Fibroblast of lung (primary cell): Measurements from ENCODE around the gene CSF2RB. TPM values are rescaled to one million over a fixed set of nuclear protein-coding genes. Genes with fewer than 3 reads are reported as not detected.
A peak's percentile ranks its signal among the peaks of the same experiment; 100 is the strongest.

ENCODE experiments used
- DNase-seq, 2 donors: peaks; one replicate each; pipeline versions ENCODE4 v3.0.0 to v3.0.0-alpha.2; 2010; ENCODE audit warnings: low read depth in 2 of 2
- H2AFZ ChIP-seq: 2 replicates; pipeline ENCODE4 v1.5.1; 2012; ENCODE audit warnings: low read length, control low read depth, inconsistent platforms
- H3K27ac ChIP-seq: 2 replicates; pipeline ENCODE4 v1.5.1; 2011; ENCODE audit warnings: low read length, control low read depth; ENCODE audit not compliant: insufficient read depth
- H3K27me3 ChIP-seq: 2 replicates; pipeline ENCODE4 v1.5.1; 2011; ENCODE audit warnings: mild to moderate bottlenecking, low read length; ENCODE audit not compliant: control insufficient read depth, insufficient read depth
- H3K36me3 ChIP-seq: 2 replicates; pipeline ENCODE4 v1.5.1; 2011; ENCODE audit warnings: low read length; ENCODE audit not compliant: control insufficient read depth, insufficient read depth
- H3K4me1 ChIP-seq: 2 replicates; pipeline ENCODE4 v1.5.1; 2011; ENCODE audit warnings: low read length; ENCODE audit not compliant: control insufficient read depth, insufficient read depth; ENCODE audit errors: extremely low read depth
- H3K4me2 ChIP-seq: 2 replicates; pipeline ENCODE4 v1.5.1; 2011; ENCODE audit warnings: low read length, control low read depth; ENCODE audit not compliant: insufficient read depth; ENCODE audit errors: extremely low read depth
- H3K4me3 ChIP-seq, 4 experiments: fragments of 200-600 bp in 1 of 4; sonication (generic) in 1 of 4; replicated peaks in 1 of 4; 2 replicates each; pipeline ENCODE4 v1.5.1; 2011 to 2016; ENCODE audit warnings: low read length in 4 of 4, low read depth in 3 of 4, mild to moderate bottlenecking in 3 of 4, control low read depth in 2 of 4, inconsistent platforms in 1 of 4, mixed read lengths in 1 of 4; ENCODE audit not compliant: insufficient read depth in 1 of 4; ENCODE audit errors: control extremely low read depth in 1 of 4
- H3K79me2 ChIP-seq: 2 replicates; pipeline ENCODE4 v1.5.1; 2012; ENCODE audit warnings: mild to moderate bottlenecking, low read length, inconsistent platforms; ENCODE audit not compliant: control insufficient read depth, insufficient read depth
- H3K9ac ChIP-seq: 2 replicates; pipeline ENCODE4 v1.5.1; 2011; ENCODE audit warnings: mild to moderate bottlenecking, low read length, control low read depth; ENCODE audit not compliant: insufficient read depth
- H3K9me3 ChIP-seq: 2 replicates; pipeline ENCODE4 v1.5.1; 2012; ENCODE audit warnings: low read depth, low read length; ENCODE audit not compliant: control insufficient read depth, insufficient read depth
- H4K20me1 ChIP-seq: 2 replicates; pipeline ENCODE4 v1.5.1; 2011; ENCODE audit warnings: low read length; ENCODE audit not compliant: control insufficient read depth, insufficient read depth; ENCODE audit errors: extremely low read depth
- EZH2 ChIP-seq: IDR thresholded peaks from 2 replicates; pipeline ENCODE4 v1.5.1; 2012; ENCODE audit warnings: low read length, control low read depth, mild to moderate bottlenecking; ENCODE audit errors: missing control alignments
- polyA plus RNA-seq, 2 donors: library from polyadenylated mRNA; depleted of rRNA in 1 of 2; stranded (reverse) in 1 of 2; unstranded in 1 of 2; fragments of >200 nt; gene quantifications; 2 replicates each; pipeline ENCODE4 v1.2.1, GENCODE V29; 2011 to 2012; ENCODE audit warnings: missing spikeins in 1 of 2
- total RNA-seq: library from RNA; depleted of rRNA; stranded (reverse); fragments of >200 nt; gene quantifications from 2 replicates; pipeline ENCODE4 v1.2.1, GENCODE V29; 2014
- TF ChIP-seq, protein P1 (sequence below), 2 donors: IDR thresholded peaks in 1 of 2; conservative IDR thresholded peaks in 1 of 2; 1 replicate in 1 of 2; 2 replicates in 1 of 2; pipeline ENCODE4 v1.5.1; 2011 to 2012; ENCODE audit warnings: low read length in 2 of 2, control low read depth in 1 of 2, inconsistent platforms in 1 of 2, low read depth in 1 of 2, mild to moderate bottlenecking in 1 of 2

Gene CSF2RB
- total and polyA plus RNA-seq, 2 donors (not counting 1 experiment from before 2014, with no cell fraction given): not detected

GRCh38 chr22:36923131-36923788 is 9.8 kb downstream of the CSF2RB start:
- DNase-seq: no peak
- Histone ChIP-seq H3K4me3 (no peak overlapping the region), H4K20me1 (no peaks in the 10 kb centered on the region), H3K36me3 (no peaks in the 10 kb centered on the region), H3K9me3 (no peaks in the 10 kb centered on the region), H2AFZ (no peak overlapping the region), H3K4me2 (no peak overlapping the region), H3K9ac (no peak overlapping the region), H3K79me2 (no peaks in the 10 kb centered on the region), H3K4me1 (no peaks in the 10 kb centered on the region), H3K27me3 (peaks cover 10% of the 10 kb centered on the region), H3K27ac (no peak overlapping the region)
- TF ChIP-seq, protein P1, sequence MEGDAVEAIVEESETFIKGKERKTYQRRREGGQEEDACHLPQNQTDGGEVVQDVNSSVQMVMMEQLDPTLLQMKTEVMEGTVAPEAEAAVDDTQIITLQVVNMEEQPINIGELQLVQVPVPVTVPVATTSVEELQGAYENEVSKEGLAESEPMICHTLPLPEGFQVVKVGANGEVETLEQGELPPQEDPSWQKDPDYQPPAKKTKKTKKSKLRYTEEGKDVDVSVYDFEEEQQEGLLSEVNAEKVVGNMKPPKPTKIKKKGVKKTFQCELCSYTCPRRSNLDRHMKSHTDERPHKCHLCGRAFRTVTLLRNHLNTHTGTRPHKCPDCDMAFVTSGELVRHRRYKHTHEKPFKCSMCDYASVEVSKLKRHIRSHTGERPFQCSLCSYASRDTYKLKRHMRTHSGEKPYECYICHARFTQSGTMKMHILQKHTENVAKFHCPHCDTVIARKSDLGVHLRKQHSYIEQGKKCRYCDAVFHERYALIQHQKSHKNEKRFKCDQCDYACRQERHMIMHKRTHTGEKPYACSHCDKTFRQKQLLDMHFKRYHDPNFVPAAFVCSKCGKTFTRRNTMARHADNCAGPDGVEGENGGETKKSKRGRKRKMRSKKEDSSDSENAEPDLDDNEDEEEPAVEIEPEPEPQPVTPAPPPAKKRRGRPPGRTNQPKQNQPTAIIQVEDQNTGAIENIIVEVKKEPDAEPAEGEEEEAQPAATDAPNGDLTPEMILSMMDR (conservative IDR thresholded peaks at IDR 0.05 in 1 of 2, IDR thresholded peaks at IDR 0.05 in 1 of 2; ENCODE audit: low read depth in 1 of 2, low read length in 2 of 2): no peak

DNA sequence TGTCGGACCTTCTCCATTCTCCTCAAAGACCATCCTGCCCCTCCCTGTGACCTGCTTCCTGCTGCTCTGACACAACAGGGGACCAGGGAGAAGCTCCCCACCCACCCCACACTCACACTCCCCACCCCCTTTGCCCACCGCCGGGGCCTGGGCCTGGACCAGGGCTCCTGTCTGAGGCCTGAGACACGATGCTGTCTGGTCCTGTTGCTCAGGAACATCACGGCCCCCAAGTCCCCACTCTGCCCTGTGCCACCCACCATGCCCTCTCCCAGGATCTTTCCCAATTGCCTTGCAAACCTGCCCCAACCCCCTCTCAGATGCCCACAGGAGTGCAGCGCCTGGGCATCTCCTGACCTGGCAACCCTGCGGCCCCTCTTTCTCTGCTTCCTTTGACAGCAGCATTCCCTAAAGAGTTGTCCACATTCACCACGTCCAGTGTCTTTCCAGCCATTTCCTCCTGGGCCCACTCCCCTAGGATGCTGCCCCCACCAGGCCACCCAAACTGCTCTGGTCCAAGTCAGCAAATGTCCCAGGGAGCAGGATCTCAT is 10.8 kb downstream of the CSF2RB start:
- H3K27me3 ChIP-seq: peaks cover 8% of the 10 kb centered on the region
- H3K9ac ChIP-seq: no peak overlapping the region
- no peaks in the 10 kb centered on the region for H3K36me3 ChIP-seq
- H3K9me3 ChIP-seq: no peaks in the 10 kb centered on the region
- H3K79me2 ChIP-seq: no peaks in the 10 kb centered on the region
- H3K27ac ChIP-seq: no peak overlapping the region
- no peak overlapping the region for H2AFZ ChIP-seq
- H4K20me1 ChIP-seq: no peaks in the 10 kb centered on the region
- TF ChIP-seq, protein P1 (conservative IDR thresholded peaks at IDR 0.05 in 1 of 2, IDR thresholded peaks at IDR 0.05 in 1 of 2; ENCODE audit: low read depth in 1 of 2, low read length in 2 of 2): no peak
- no peak for TF ChIP-seq EZH2
- DNase-seq: no peak
- no peaks in the 10 kb centered on the region for H3K4me1 ChIP-seq
- no peak overlapping the region for H3K4me3 ChIP-seq
- no peak overlapping the region for H3K4me2 ChIP-seq

DNA sequence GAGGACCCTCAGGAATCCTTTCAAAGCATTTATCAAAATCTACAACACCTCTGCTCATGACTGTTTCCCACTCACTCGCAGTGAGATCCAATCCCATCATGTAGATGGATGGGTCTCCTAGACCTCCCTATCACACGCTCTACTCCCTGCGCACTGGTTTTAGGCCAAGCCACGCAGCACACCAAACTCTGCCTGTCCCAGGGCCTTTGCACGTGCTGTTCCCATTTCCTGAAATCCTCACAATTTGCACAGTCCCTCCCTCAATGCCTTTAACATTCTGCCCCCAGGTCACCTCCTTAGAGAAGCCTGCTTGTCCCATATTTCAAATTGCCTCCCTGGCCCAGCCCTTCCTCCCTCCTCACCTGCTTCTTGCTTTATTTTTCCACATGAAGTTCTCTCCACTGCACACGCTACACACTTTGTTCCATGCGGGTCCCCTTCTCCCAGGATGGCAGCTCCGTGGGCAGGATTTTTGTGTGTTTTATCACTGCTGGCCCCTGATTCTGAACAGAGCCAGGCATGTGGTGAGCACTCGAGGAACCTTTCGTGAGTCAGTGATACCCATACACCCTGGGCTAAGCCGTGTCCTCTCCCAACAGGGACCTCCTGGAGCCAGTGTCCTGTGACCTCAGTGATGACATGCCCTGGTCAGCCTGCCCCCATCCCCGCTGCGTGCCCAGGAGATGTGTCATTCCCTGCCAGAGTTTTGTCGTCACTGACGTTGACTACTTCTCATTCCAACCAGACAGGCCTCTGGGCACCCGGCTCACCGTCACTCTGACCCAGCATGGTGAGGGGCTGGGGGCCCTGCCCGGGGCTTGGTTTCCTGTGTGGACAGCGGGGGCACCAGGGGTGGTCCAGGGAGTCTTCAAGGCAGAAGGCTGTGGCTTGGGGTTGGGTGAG is 12.2 kb downstream of the CSF2RB start:
- no peak for TF ChIP-seq EZH2
- no peak overlapping the region for H2AFZ ChIP-seq
- H3K27ac ChIP-seq: no peak overlapping the region
- DNase-seq: peak in 1 of 2 donors; percentile 6
- H3K9me3 ChIP-seq: no peaks in the 10 kb centered on the region
- H3K4me2 ChIP-seq: no peak overlapping the region
- no peak overlapping the region for H3K9ac ChIP-seq
- no peaks in the 10 kb centered on the region for H4K20me1 ChIP-seq
- H3K79me2 ChIP-seq: no peaks in the 10 kb centered on the region
- H3K4me3 ChIP-seq: no peak overlapping the region
- no peaks in the 10 kb centered on the region for H3K36me3 ChIP-seq
- H3K27me3 ChIP-seq: peaks cover 8% of the 10 kb centered on the region
- H3K4me1 ChIP-seq: no peaks in the 10 kb centered on the region
